Chondrocyte (in vitro differentiated cells): ENCODE results near the gene PAXIP1. TPM values are rescaled to one million over a fixed set of nuclear protein-coding genes. Genes with fewer than 3 reads are reported as not detected.

Experiments
- DNase-seq: peaks from one replicate; pipeline ENCODE4 v3.0.0; 2021; ENCODE audit warnings: mixed read lengths, low spot score
- H3K27ac Mint-ChIP-seq: one replicate; pipeline ENCODE4 v1.8.0; 2021; ENCODE audit warnings: mild to moderate bottlenecking, moderate library complexity, mixed read lengths; ENCODE audit not compliant: unreplicated experiment
- H3K27me3 Mint-ChIP-seq: 2 replicates; pipeline ENCODE4 v1.8.0; 2021; ENCODE audit warnings: low read depth, mixed read lengths
- H3K36me3 Mint-ChIP-seq: 2 replicates; pipeline ENCODE4 v1.8.0; 2021; ENCODE audit warnings: low read depth, mixed read lengths
- H3K4me1 Mint-ChIP-seq: 2 replicates; pipeline ENCODE4 v1.8.0; 2021; ENCODE audit warnings: low read depth, mild to moderate bottlenecking, mixed read lengths
- H3K4me3 Mint-ChIP-seq: one replicate; pipeline ENCODE4 v1.8.0; 2021; ENCODE audit warnings: mild to moderate bottlenecking, moderate library complexity, mixed read lengths; ENCODE audit not compliant: unreplicated experiment
- H3K9me3 Mint-ChIP-seq: 2 replicates; pipeline ENCODE4 v1.8.0; 2021; ENCODE audit warnings: low read depth, mixed read lengths
- CTCF ChIP-seq: fragments of 200-600 bp; sonication (generic); IDR thresholded peaks from 2 replicates; pipeline ENCODE4 v1.5.0; 2021; ENCODE audit warnings: antibody characterized with exemption, mild to moderate bottlenecking, moderate library complexity
- total RNA-seq: library from RNA; stranded (reverse); gene quantifications from 3 replicates; pipeline ENCODE4 v1.2.1, GENCODE V29; 2021

PAXIP1 gene
- total RNA-seq, 1 donor from 2014 or later = 8.9 TPM

DNA sequence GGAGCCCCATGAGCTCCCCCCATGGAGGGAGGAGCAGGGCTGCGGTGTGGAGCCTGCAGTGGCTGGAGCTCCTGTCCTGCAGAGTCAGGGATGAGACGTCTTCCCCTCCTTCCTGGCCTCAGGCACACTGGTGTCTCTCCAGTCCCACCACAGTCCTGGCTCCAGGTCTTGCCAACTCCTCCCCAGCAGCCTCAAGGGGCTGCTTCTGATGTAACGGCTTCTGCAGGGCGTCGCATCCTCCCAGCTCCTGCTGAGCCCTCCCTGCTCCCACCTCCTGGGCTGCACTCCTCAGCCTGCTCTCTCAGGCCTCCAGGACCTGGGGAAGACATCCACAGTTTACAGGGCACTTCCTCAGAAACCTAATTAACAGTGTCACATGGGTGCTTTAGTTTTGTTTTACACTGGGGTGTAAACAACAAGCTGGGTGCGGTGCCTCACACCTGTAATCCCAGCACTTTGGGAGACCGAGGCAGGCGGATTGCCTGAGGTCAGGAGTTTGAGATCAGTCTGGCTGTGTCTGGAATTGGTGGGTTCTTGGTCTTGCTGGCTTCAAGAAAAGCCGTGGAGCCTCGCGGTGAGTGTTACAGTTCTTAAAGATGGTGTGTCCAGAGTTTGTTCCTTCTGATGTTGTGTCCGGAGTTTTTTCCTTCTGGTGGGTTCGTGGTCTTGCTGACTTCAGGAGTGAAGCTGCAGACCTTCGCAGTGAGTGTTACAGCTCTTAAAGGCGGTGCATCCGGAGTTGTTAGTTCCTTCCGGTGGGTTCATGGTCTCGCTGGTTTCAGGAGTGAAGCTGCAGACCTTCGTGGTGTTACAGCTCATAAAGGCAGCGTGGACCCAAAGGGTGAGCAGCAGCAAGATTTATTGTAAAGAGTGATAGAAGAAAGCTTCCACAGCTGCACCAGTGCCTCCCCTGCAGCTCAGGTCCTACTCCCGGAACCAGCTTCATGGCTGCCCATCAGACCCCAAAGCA lies 95.0 kb downstream of the PAXIP1 start:
- peak; percentile 62 for DNase-seq
- TF ChIP-seq CTCF = no peak
- H3K4me3 Mint-ChIP-seq = no peak overlapping the region
- no peak overlapping the region for H3K27ac Mint-ChIP-seq
- H3K9me3 Mint-ChIP-seq = peaks cover 13% of the 10 kb centered on the region
- H3K36me3 Mint-ChIP-seq = no peaks in the 10 kb centered on the region
- peaks cover 5% of the 10 kb centered on the region for H3K27me3 Mint-ChIP-seq
- H3K4me1 Mint-ChIP-seq = no peaks in the 10 kb centered on the region

DNA sequence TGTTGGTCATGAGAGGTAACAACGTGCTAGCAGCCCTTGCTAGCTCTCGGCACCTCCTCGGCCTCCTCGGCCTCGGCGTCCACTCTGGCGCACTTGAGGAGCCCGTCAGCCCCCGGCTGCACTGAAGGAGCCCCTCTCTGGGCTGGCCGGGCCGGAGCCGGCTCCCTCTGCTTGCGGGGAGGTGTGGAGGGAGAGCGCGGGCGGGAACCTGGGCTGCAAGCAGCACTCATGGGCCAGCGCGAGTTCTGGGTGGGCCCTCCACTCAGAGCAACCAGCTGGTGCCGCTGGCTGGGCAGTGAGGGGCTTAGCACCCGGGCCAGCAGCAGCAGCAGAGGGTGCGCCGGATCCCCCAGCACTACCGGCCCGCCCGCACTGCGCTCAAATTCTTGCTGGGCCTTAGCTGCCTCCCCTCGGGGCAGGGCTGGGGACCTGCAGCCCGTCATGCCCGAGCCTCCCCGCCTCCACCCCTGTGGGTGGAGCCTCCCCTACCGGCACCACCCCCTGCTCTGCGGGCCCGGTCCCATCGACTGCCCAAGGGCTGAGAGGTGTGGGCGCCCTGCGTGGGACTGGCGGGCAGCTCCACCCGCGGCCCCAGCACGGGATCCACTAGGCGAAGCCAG lies 96.1 kb downstream of the PAXIP1 start:
- no peaks in the 10 kb centered on the region for H3K4me1 Mint-ChIP-seq
- peaks cover 13% of the 10 kb centered on the region for H3K9me3 Mint-ChIP-seq
- TF ChIP-seq CTCF = no peak
- no peak overlapping the region for H3K4me3 Mint-ChIP-seq
- H3K36me3 Mint-ChIP-seq = no peaks in the 10 kb centered on the region
- peaks cover 5% of the 10 kb centered on the region for H3K27me3 Mint-ChIP-seq
- no peak overlapping the region for H3K27ac Mint-ChIP-seq
- peak; percentile 89 for DNase-seq

- H3K4me1 Mint-ChIP-seq = no peaks in the 10 kb centered on the region
- TF ChIP-seq CTCF = no peak
- peak; percentile 76 for DNase-seq
- no peak overlapping the region for H3K4me3 Mint-ChIP-seq
- no peak overlapping the region for H3K27ac Mint-ChIP-seq
- peaks cover 11% of the 10 kb centered on the region for H3K9me3 Mint-ChIP-seq
- no peaks in the 10 kb centered on the region for H3K36me3 Mint-ChIP-seq
- H3K27me3 Mint-ChIP-seq = peaks cover 5% of the 10 kb centered on the region
Observed at GRCh38 chr7:154906201-154906600, 96.7 kb downstream of the PAXIP1 start.

GRCh38 chr7:154905615-154906014 lies 97.3 kb downstream of the PAXIP1 start:
- TF ChIP-seq CTCF = no peak
- peaks cover 5% of the 10 kb centered on the region for H3K9me3 Mint-ChIP-seq
- H3K27me3 Mint-ChIP-seq = peaks cover 5% of the 10 kb centered on the region
- H3K4me3 Mint-ChIP-seq = no peak overlapping the region
- H3K27ac Mint-ChIP-seq = no peak overlapping the region
- no peaks in the 10 kb centered on the region for H3K4me1 Mint-ChIP-seq
- H3K36me3 Mint-ChIP-seq = no peaks in the 10 kb centered on the region
- peak; percentile 46 for DNase-seq

- Mint-ChIP-seq H3K36me3 (no peaks in the 10 kb centered on the region), H3K4me3 (no peak overlapping the region), H3K27ac (no peak overlapping the region), H3K9me3 (peaks cover 4% of the 10 kb centered on the region), H3K4me1 (no peaks in the 10 kb centered on the region), H3K27me3 (peaks cover 5% of the 10 kb centered on the region)
- TF ChIP-seq CTCF = no peak
- peak; percentile 29 for DNase-seq
Observed at GRCh38 chr7:154905146-154905545, 97.8 kb downstream of the PAXIP1 start.
